ENCODE results near the gene C3orf52. TPM values are rescaled to one million over a fixed set of nuclear protein-coding genes. Genes with fewer than 3 reads are reported as not detected.
A peak's percentile ranks its signal among the peaks of the same experiment; 100 is the strongest.

Gene C3orf52
- total and polyA plus RNA-seq, 2 experiments from 2014 or later, result 8.1 to 16.6 TPM

GRCh38 chr3:112084980-112085705 lies 1.0 kb upstream of the C3orf52 start:
- Mint-ChIP-seq H3K4me3 (peak overlapping the region; percentile 95), H3K27ac (no peak overlapping the region), H3K27me3 (ENCODE audit: insufficient read depth, low read depth, poor library complexity) (peaks cover 9% of the 10 kb centered on the region), H3K9me3 (no peaks in the 10 kb centered on the region), H3K4me1 (peaks cover 32% of the 10 kb centered on the region), H3K36me3 (ENCODE audit: low read depth) (no peaks in the 10 kb centered on the region)
- H2AFZ ChIP-seq, result peak overlapping the region; percentile 96
- H3K27me3 ChIP-seq (ENCODE audit: insufficient read depth), result peaks cover 19% of the 10 kb centered on the region
- H3K36me3 ChIP-seq (ENCODE audit: insufficient read depth), result no peaks in the 10 kb centered on the region
- peaks cover 22% of the 10 kb centered on the region for H3K4me1 ChIP-seq (ENCODE audit: insufficient read depth)
- peaks cover 3% of the 10 kb centered on the region; the same call in 1 of the 2 replicates for H4K20me1 ChIP-seq (replicated peaks; ENCODE audit: insufficient read depth)
- no peak overlapping the region for H3K27ac ChIP-seq (ENCODE audit: low read depth)
- peak overlapping the region; percentile 96 for H3K4me2 ChIP-seq
- ATAC-seq, result no peak
- peaks cover 30% of the 10 kb centered on the region for H3K79me2 ChIP-seq (replicated peaks; ENCODE audit: insufficient read depth)
- H3F3A ChIP-seq (replicated peaks; ENCODE audit: low read depth), result peaks cover 5% of the 10 kb centered on the region; the same call in 1 of the 2 replicates
- H3K4me3 ChIP-seq, result peak overlapping the region; percentile 94
- no peak for DNase-seq (ENCODE audit: low spot score)
- H3K9me2 ChIP-seq (ENCODE audit: insufficient read depth), result no peaks in the 10 kb centered on the region
- TF ChIP-seq ETS1 (IDR thresholded peaks at IDR 0.05) (no peak), NANOG (IDR thresholded peaks at IDR 0.05; ENCODE audit: borderline replicate concordance) (no peak), ZNF114 (CRISPR knock-in tag; IDR thresholded peaks at IDR 0.05) (no peak), JUNB (IDR thresholded peaks at IDR 0.05; ENCODE audit: unreplicated experiment) (no peak), EZH2phosphoT487 (IDR thresholded peaks at IDR 0.05; ENCODE audit: unreplicated experiment) (no peak), ZNF331 (CRISPR knock-in tag; IDR thresholded peaks at IDR 0.05; ENCODE audit: low read depth) (no peak), STAT1 (IDR thresholded peaks at IDR 0.05; ENCODE audit: unreplicated experiment) (no peak), EZH2 (IDR thresholded peaks at IDR 0.05; ENCODE audit: low read depth, unreplicated experiment) (no peak), ZNF462 (CRISPR knock-in tag; IDR thresholded peaks at IDR 0.05) (no peak), REST (IDR thresholded peaks at IDR 0.05; ENCODE audit: unreplicated experiment) (no peak), CREB1 (CRISPR knock-in tag; IDR thresholded peaks at IDR 0.05; ENCODE audit: low read depth) (no peak)

Data from GM23338 (cell line).